HG03432 (cell line): ENCODE measurements around the gene CWC22.
"Not testable (repeated sequence)": the region's sequence is repeated elsewhere in the genome, so short reads cannot be mapped to it uniquely, and the experiment has no call there.

Experiments
- ATAC-seq: cut with Tn5 transposase; IDR thresholded peaks from one replicate; pipeline ENCODE4 v1.9.1; 2021; ENCODE audit warnings: mild to moderate bottlenecking, moderate library complexity; ENCODE audit not compliant: unreplicated experiment

Gene CWC22

DNA sequence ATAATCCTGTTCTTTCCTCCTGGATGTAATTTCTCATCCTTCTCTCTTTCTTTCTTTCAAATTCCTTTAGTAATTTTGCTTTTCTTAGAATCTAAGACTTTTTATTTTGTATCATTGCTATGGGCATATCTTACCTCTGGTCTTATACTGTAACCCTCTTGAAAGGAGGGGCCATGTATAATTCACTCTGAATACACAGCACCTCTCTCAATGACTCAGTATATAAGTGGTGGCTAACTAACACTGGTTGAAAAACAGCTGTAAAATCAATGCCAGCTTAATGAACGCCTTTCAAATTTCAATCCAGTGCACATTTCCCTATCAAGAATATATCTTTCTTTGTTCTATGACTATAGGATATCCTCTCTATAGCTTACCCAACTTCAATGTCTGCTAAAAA is 53.7 kb downstream of the CWC22 start:
- no peak for ATAC-seq

DNA sequence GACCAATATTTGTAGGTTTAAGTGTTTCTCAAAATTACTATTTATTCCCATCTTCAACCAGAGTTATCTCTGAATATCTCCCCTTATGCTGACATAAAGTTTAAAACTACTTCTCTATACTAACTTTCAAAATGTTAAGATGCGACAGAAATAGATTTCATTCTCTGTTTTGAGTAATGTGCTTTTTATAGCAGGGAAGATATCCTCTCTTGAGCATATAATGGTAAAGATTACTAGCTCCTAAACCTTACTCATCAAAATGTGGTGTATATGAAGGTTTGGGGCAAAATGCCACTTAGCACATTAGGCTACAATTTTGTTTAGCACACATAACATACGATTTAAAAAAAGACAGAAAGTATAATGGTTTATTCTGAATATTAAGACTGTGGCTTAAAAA is 54.4 kb downstream of the CWC22 start:
- peak; percentile 67 for ATAC-seq

DNA sequence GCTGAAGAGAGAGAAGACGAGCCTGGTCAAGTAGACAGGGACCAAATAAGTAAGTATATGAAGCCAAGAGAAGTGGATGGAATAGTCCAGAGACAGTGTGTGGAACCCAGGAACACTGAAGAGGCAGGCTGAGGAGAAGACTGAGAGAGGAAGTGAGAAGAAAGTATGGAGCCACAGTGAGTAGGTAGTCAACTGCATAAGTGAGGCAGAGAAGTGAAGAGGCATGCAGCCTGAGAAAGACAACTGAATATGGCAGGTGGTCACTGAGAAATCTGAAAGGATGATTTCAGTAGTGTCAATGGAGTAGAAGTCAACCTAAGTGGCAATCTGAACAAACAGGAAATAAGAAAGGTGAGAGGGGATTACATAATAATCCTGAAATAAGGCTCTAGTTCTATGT is 55.4 kb downstream of the CWC22 start:
- peak; percentile 53 for ATAC-seq

DNA sequence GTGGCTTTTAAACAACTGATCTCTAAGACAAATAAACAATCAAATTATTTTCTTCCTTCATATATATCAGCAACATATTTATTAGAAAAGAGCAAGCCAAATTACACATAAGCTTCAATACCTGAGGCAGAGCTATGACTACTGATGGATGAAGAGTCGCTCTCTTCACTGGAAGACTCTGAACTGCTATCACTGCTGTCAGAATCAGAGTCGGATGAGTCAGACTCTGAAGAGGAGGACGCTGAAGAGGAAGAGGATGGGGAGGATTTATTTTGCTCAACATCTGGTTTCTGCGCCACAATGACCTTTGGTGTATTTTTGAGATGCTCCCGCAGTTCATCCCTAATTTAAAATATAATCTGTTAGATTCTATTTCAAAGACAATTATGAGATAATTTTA is 56.7 kb downstream of the CWC22 start:
- ATAC-seq: no peak

DNA sequence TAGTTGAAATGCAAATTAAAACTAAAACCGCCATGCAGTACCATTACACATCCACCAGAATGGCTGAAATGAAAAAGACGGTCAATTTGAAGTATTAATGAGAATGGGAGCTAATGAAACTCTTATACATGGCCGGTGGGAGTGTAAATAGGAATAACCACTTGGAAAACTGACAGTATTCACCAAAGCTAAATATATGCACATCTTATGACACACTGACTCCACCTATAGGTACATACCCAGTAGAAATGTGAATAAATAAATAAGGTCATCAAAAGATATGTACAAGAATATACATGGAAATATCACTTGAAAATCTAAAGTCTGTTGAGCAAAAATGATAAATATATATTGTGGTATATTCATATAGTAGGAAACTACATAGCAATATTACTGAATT is 57.7 kb downstream of the CWC22 start:
- ATAC-seq: no peak

DNA sequence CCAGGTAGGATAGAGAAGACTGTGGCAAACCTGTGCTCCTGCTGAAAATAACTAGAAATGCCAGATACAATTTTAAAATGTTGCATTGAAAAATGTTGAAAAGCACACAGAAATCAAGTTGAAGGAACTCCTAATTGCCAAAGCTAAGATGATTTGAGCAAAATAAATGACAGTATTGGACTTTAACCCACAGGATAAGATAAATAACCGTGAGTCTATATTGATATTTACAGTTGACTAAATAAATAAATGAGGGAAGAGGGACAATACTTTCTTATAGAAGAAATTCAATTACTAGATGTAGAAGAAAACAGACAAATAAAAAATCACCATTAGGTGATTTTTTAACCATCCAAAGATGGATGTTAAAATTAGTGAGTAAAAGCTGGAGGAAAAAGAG is 59.0 kb downstream of the CWC22 start:
- ATAC-seq: no peak

DNA sequence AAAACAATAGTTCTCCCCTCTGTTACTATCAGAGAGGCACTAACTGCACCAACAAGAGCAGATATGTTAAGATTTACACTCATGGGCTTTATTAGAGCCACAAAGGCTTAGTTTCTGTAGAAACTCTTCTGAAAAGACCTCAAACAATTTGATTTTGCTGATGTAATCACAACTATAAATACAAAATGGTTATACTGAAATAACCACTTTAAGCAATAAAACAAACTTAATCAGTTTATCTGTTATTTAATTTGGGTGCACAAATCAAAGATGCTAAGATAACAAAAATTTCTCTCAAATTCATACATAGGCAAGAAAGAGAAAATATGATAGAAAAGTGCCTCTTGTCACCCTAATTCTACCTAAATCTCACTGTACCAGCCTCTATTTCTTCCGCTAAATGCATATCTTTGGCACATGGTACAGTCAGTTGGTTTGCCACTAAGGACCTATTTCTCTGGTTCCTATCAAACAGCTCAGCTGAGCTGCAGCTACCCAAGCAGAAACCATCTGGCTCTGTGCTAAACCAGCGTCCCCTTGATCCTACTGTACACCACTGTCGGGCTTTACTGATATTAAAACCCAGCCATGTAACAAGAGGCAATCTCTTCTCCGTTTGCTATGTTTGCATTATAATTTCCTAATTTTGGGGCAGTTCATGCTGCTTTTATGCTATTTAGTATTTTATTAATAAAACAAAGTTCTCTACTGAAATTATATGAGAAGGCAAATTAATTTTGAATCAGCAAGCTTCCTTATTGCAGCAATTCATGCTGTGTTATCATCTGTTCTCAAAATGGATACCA is 60.1 kb downstream of the CWC22 start:
- no peak for ATAC-seq

DNA sequence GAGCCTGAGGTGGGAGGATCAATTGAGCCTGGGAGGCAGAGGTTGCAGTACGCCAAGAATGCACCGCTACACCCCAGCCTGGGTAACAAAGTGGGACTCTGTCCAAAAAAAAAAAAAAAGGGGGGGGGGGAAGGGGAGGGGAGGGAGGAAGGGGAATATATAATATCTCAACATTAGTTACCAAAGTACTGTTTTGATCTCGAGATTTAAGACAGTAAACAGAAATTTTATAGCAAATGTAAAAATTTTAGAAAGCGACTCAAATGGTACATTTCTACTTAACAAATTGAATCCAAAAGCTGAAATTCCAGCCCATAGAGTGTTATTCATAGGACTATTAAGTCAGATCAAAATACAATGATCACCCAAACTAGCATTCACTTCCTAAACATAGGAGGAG is 60.8 kb downstream of the CWC22 start:
- no peak for ATAC-seq

DNA sequence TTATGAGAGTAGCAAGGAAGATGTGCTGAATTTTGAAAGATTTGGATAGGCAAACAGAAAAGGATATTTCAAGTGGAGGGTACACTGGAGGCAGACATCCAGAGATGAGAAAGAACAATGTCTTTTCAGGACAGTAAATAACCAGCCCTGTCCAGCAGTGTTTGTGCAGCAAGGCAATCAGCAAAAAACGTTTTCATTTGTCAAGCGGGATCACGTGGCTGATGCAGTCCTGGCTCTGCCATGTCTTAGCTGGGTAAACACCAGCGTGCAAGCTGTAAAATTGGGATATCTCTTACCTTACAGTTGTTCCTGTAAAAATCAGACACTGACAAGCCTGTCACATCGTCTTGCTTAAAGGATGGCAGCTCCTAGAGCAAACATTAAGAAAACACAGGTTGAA is 67.8 kb downstream of the CWC22 start:
- ATAC-seq: no peak

DNA sequence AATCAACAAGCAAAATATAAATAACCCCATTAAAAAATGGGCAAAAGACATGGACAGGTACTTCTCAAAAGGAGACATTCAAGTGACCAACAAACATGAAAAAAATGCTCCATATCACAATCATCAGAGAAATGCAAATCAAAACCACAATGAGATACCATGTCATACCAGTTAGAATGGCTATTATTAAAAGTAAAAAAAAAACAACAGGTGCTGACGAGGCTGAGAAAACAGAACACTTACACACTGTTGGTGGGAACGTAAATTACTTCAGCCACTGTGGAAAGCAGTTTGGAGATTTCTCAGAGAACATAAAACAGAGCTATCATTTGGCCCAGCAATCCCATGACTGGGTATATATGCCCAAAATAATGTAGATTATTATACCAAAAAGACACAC is 69.1 kb downstream of the CWC22 start:
- ATAC-seq: no peak

DNA sequence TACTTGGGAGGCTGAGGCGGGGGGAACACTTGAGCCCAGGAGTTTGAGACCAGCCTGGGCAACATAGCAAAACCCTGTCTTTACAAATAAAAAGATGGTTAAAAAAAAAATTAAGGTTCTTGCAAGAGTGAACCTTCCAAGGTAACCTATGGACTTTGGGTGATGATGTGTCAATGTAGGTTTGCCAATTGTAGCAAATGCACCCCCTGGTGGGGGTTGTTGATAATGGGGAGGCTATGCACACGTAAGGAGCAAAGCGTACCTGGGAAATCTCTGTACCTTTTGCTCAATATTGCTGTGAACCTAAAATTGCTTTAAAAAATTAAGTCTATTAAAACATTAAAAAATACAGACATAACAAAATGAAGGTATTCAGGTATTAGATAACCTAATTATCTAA is 70.4 kb downstream of the CWC22 start:
- ATAC-seq: peak; percentile 48

DNA sequence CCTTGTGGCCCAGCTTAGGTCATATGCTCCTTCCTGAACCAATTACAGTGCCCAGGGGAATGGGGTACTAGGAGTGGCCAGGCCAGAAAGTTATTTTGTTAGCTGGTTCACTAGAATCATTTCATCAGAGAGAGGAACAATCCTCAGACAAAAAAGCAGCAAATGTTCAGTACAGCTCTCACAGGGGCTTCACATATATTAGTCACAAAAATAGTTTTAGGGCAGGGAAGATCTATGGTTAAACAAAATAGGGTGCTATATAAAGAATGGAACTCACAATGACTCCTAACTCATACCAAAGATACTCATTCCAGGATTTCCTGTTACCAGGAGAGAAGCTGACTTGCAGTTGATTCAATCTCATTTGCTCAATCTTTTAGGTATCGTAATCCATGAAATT is 71.0 kb downstream of the CWC22 start:
- ATAC-seq: no peak

DNA sequence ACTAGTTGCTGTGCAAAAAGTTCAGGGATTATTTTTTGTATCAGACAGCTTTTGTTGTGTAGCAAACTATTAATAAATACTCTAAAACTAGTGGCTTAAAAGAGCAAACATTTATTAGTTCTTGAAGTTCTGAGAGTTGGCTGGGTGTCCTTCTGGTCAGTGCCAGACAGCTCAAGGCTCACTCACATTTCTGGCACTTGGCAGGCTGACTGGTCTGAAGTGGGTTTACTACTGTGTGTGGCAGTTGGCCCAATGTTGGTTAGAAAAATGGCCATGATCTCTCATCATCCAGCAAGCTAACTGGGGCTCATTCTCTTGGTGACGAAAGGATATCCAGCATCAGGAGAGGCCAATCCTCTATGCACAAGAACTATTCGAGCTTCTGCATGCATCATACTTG is 74.3 kb downstream of the CWC22 start:
- no peak for ATAC-seq

DNA sequence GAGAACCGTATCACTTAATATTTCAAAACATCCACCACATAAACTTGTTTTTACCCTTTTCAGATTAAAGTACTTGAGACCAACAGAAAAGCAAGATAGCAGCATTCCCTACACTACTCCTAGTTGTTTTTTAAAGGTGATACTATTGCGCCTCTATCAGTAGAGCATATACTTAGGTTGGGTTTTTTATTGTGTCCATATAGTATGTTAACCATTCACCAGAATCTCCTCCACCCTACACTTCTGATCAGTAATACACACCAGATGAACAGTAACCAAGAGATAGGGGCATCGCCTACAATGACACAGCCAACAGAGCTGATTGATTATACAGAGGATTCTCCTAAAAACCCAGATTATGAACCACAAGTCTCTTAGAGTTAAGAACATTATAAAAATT is 75.6 kb downstream of the CWC22 start:
- no peak for ATAC-seq

DNA sequence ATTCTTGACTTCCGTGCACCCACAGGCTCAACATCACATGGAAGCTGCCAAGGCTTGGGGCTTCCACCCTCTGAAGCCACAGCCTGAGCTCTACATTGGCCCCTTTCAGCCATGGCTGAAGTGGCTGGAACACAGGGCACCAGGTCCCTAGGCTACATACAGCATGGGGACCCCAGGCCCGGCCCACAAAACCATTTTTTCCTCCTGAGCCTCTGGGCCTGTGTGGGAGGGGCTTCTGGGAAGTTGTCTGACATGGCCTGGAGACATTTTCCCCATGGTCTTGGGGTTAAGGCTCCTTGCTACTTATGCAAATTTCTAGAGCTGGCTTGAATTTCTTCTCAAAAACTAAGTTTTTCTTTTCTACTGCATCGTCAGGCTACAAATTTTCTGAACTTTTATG is 77.1 kb downstream of the CWC22 start:
- not testable (repeated sequence) for ATAC-seq

DNA sequence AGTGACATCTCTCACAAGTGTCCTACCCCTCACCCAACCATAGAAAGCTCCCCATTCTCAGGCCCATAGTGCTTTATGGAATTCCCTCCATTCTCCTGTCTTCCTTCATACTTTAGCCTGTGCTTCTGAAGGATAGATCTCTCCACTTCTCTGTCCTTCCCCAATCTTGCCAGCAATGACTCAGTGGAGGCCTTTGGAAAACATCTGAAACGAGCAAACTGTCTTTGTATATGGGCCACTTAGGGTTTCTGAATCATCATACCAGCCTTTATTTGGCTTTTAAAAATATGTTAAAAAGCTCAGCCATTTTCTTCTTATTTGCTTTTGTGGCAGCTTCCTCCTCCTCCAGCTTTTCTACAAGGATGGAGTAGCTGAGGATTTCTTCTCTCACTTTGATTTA is 80.1 kb downstream of the CWC22 start:
- no peak for ATAC-seq

DNA sequence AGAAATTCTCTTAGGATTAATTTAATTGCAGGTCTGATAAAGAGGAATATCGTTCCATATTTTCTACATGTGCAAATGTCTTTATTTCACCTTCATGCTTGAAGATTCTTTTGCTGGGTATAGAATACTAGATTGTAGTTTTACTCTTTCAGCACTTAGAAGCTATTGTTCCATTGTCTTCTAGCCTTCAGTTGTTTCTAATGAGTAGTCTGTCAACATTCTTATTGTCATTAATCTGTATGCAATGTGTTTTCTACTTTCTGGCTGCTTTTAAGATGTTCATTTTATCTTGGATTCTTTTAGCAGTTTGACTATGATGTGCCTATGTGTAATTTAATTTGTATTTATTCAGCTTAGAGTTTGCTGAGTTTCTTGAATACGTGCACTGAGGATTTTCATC is 81.4 kb downstream of the CWC22 start:
- no peak for ATAC-seq

DNA sequence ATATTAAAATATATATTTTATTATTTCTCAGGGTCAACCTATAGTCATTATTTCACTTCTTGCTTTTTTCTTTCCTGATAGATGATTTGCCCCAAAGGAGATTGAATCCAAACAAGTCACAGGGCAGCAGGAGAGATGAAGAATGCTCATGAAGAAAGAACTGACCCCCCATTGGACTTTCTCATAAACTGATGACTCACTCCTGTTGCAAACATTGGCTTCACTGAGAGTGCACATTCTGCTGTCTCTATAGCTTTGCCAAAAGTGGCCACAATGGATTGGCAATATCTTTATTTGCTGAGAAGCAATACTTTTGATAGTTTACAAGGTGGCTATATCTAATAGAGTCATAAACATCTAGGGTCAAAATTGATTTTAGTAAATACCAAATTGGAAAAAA is 89.8 kb downstream of the CWC22 start:
- ATAC-seq: no peak

DNA sequence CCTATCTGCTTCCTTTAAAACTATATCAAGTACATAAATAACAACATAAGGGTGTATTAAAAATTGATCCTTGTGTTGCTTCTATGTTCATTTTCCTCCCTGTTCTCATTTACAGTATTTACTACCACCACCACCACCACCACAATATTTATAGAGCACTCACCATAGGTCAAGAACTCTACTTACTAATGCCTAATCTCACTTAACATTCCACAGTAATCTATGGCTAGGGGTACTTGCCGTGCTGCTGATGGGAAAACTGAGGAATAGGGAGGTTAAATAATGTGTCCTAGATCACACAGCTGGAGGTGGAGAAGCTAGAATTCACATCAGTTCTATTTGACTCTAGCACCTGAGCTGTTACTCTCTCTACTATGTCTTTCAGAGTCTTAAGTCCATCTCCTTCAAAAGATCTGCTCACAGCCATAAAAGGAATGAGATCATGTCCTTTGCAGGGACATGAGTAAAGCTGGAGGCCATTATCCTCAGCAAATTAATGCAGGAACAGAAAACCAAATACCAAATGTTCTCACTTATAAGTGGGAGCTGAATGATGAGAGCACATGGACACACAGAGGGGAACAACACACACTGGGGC is 91.6 kb downstream of the CWC22 start:
- no peak for ATAC-seq

DNA sequence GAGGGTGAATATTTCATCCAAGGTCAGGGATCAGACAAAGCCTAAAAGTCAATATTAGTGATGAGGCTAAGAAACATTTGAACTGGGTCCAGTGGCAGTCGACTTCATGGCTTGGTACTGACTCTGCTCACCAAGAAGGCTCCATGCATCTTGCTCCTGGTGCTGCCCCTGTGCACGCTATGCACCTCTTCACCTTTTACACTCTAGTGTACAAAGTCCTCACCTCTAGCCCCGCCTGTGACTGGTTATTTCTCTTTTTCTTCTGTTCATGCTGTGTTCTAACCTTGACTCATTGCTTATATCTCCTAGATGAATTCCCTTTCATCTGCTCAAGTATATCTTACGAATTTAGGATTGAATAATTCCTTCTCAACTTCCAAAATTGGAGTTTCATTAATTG is 93.3 kb downstream of the CWC22 start:
- no peak for ATAC-seq

DNA sequence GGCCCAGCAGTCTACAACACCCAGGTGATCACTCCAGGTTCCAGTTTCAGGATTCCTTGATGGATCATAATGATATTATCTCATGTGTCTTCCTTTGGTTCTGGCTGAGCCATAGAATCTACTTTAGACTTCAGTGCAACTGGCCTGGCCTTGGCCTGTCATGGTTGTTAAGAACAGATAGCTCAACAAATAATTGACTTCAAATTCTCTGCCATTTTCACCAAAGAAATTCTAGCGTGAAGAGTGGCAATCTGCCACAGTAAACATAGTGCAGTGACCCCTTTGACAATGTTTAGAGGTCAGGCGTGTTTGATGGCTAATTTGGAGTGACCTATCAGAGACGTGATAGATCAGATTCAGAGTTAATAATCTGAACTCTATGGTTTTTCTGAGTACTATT is 95.5 kb downstream of the CWC22 start:
- ATAC-seq: no peak

DNA sequence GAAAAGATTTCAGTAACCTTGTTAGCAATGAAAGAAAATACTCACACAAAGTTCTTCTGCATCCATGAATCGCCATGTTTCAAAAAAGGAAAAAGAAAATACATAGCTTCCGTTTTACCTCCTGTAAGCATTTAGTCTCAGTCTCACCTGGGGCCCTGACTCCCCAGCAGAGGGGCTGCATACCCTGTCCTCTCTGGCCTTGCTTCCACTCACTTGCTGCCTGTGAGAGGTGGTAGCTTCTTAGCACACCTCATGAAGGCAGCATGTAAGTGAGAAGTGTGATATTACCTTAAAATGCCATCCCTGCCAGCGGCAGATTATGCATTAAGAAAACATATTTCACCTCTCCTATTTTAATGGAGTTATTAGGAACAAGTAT is 96.4 kb downstream of the CWC22 start:
- no peak for ATAC-seq
